HCT116 (cell line): ENCODE measurements around the gene DSG1. TPM values are rescaled to one million over a fixed set of nuclear protein-coding genes. Genes with fewer than 3 reads are reported as not detected.

Experiments
- ATAC-seq: fragments of 200-7000 bp; cut with Tn5 transposase; 2 replicates; pipeline ENCODE4 v1.9.1; 2020; ENCODE audit warnings: mild to moderate bottlenecking, moderate library complexity
- BruUV-seq: library from RNA; stranded (reverse); fragments of 400-500 nt; replicated peaks from 2 replicates; lab custom pipeline; 2021; lab: Mats Ljungman, UMichigan
- CTCF ChIA-PET: fragments of 300-600 bp; sonication (Branson Sonifier 250); formaldehyde crosslinking; loops from one replicate; lab custom pipeline; 2021; ENCODE audit warnings: antibody characterized with exemption; lab: Charles Lee
- POLR2A ChIA-PET: fragments of 300-600, 350-600 bp; sonication (Branson Sonifier 250); formaldehyde crosslinking; loops from one replicate; lab custom pipeline; 2021; ENCODE audit warnings: antibody characterized with exemption; lab: Charles Lee
- RAD21 ChIA-PET, 2 experiments: fragments of 300-600 bp; sonication (Branson Sonifier 250); formaldehyde crosslinking; loops; one replicate each; lab custom pipeline; 2023; ENCODE audit warnings: low total read pairs in 2 of 2; ENCODE audit not compliant: uncharacterized antibody in 2 of 2, unreplicated experiment in 2 of 2, low non-redundant PET in 1 of 2; lab: Charles Lee
- DNase-seq: peaks from one replicate; pipeline ENCODE4 v3.0.0-alpha.2; 2010; ENCODE audit warnings: low read depth, low spot score
- H2AFZ ChIP-seq: fragments of 200-600 bp; shearing (Covaris generic), sonication (generic); 2 replicates; pipeline ENCODE4 v1.6.1; 2017; ENCODE audit warnings: low read depth, mixed run types, mixed read lengths, antibody characterized with exemption, low read length; ENCODE audit not compliant: poor library complexity, severe bottlenecking
- H3K27ac ChIP-seq: 2 replicates; pipeline ENCODE4 v1.5.1; 2012; ENCODE audit warnings: low read depth, low read length
- H3K27me3 ChIP-seq: fragments of 200-600 bp; sonication (generic); 2 replicates; pipeline ENCODE4 v1.6.1; 2016; ENCODE audit warnings: mixed run types, low read length, mixed read lengths; ENCODE audit not compliant: insufficient read depth
- H3K36me3 ChIP-seq, 2 experiments: fragments of 200-500 bp in 1 of 2; fragments of 200-600 bp in 1 of 2; sonication (Bioruptor generic) in 1 of 2; sonication (generic) in 1 of 2; 2 replicates each; pipeline versions ENCODE4 v1.5.1 to v1.6.1; 2014 to 2016; ENCODE audit warnings: low read length in 2 of 2, inconsistent platforms in 1 of 2, mixed read lengths in 1 of 2, mixed run types in 1 of 2; ENCODE audit not compliant: insufficient read depth in 2 of 2, control insufficient read depth in 1 of 2
- H3K4me1 ChIP-seq, 2 experiments: fragments of 200-600 bp in 1 of 2; sonication (generic) in 1 of 2; 2 replicates each; pipeline versions ENCODE4 v1.5.1 to v1.6.1; 2012 to 2017; ENCODE audit warnings: low read length in 2 of 2, inconsistent platforms in 1 of 2, mild to moderate bottlenecking in 1 of 2, mixed read lengths in 1 of 2, mixed run types in 1 of 2, moderate library complexity in 1 of 2; ENCODE audit not compliant: insufficient read depth in 2 of 2, control insufficient read depth in 1 of 2
- H3K4me2 ChIP-seq: fragments of 200-600 bp; sonication (generic); 2 replicates; pipeline ENCODE4 v1.6.1; 2017; ENCODE audit warnings: mixed run types, low read length, mixed read lengths
- H3K4me3 ChIP-seq, 2 experiments: fragments of 200-600 bp in 1 of 2; sonication (generic) in 1 of 2; replicated peaks in 1 of 2; 2 replicates each; pipeline ENCODE4 v1.5.1; 2011 to 2016; ENCODE audit warnings: low read length in 2 of 2, control low read depth in 1 of 2, low read depth in 1 of 2, mild to moderate bottlenecking in 1 of 2, mixed read lengths in 1 of 2, mixed run types in 1 of 2
- H3K79me2 ChIP-seq: fragments of 200-600 bp; sonication (generic); 2 replicates; pipeline ENCODE4 v1.6.1; 2017; ENCODE audit warnings: mild to moderate bottlenecking, mixed run types, low read length, moderate library complexity, mixed read lengths; ENCODE audit not compliant: insufficient read depth
- H3K9ac ChIP-seq: fragments of 200-600 bp; sonication (generic); 2 replicates; pipeline ENCODE4 v1.6.1; 2016; ENCODE audit warnings: low read length, mixed read lengths
- H3K9me2 ChIP-seq: fragments of 200-600 bp; sonication (generic), shearing (Covaris generic); 2 replicates; pipeline ENCODE4 v1.6.1; 2017; ENCODE audit warnings: mixed run types, mild to moderate bottlenecking, moderate library complexity; ENCODE audit not compliant: insufficient read depth
- H3K9me3 ChIP-seq, 2 experiments: fragments of 200-500 bp in 1 of 2; fragments of 200-600 bp in 1 of 2; sonication (Bioruptor generic) in 1 of 2; sonication (generic) in 1 of 2; 2 replicates each; pipeline ENCODE4 v1.6.1; 2014 to 2017; ENCODE audit warnings: low read length in 2 of 2, mixed read lengths in 2 of 2, inconsistent platforms in 1 of 2, low read depth in 1 of 2, mild to moderate bottlenecking in 1 of 2, mixed run types in 1 of 2, moderate library complexity in 1 of 2; ENCODE audit not compliant: control insufficient read depth in 1 of 2, insufficient read depth in 1 of 2
- H4K20me1 ChIP-seq: fragments of 200-600 bp; sonication (generic), shearing (Covaris generic); 2 replicates; pipeline ENCODE4 v1.6.1; 2017; ENCODE audit warnings: mixed run types, mild to moderate bottlenecking, moderate library complexity; ENCODE audit not compliant: insufficient read depth
- ATF3 ChIP-seq: IDR thresholded peaks from 2 replicates; pipeline ENCODE4 v1.6.1; 2012
- CBX3 ChIP-seq: IDR thresholded peaks from 2 replicates; pipeline ENCODE4 v1.6.1; 2012; ENCODE audit warnings: low read depth
- ELF1 ChIP-seq: IDR thresholded peaks from 2 replicates; pipeline ENCODE4 v1.6.1; 2012; ENCODE audit warnings: low read depth, borderline replicate concordance
- EZH2 ChIP-seq: fragments of 200-600 bp; sonication (generic); IDR thresholded peaks from 2 replicates; pipeline ENCODE4 v1.6.1; 2017; ENCODE audit warnings: antibody characterized with exemption, mixed run types
- EZH2phosphoT487 ChIP-seq: fragments of 200-600 bp; IDR thresholded peaks from 2 replicates; pipeline ENCODE4 v1.6.1; 2018; ENCODE audit warnings: antibody characterized with exemption, borderline replicate concordance
- FOSL1 ChIP-seq: IDR thresholded peaks from 2 replicates; pipeline ENCODE4 v1.6.1; 2012; ENCODE audit warnings: low read depth
- JUND ChIP-seq: IDR thresholded peaks from 2 replicates; pipeline ENCODE4 v1.6.1; 2012
- SIN3A ChIP-seq: IDR thresholded peaks from 2 replicates; pipeline ENCODE4 v1.6.1; 2012; ENCODE audit warnings: low read depth
- TCF7L2 ChIP-seq: IDR thresholded peaks from 2 replicates; pipeline ENCODE4 v1.7.0; 2011; ENCODE audit warnings: borderline replicate concordance, inconsistent platforms; ENCODE audit not compliant: insufficient read depth, insufficient read length; ENCODE audit errors: extremely low read depth
- intact Hi-C: fragments of 100-400 bp; cut with micrococcal nuclease; formaldehyde crosslinking; loops from 2 replicates; pipeline ENCODE4 v1.10.0; 2022
- total RNA-seq: library from RNA; stranded (reverse); gene quantifications from one replicate; pipeline ENCODE4 v1.2.1, GENCODE V29; 2021; ENCODE audit not compliant: unreplicated experiment
- TF ChIP-seq, protein P1 (sequence below), 3 experiments: fragments of 200-600 bp in 1 of 3; sonication (generic) in 1 of 3; IDR thresholded peaks in 2 of 3; conservative IDR thresholded peaks in 1 of 3; 2 replicates each; pipeline ENCODE4 v1.5.1; 2012 to 2017; ENCODE audit warnings: low read depth in 2 of 3, low read length in 2 of 3, antibody characterized with exemption in 1 of 3, borderline replicate concordance in 1 of 3, control low read depth in 1 of 3, mild to moderate bottlenecking in 1 of 3, mixed read lengths in 1 of 3, mixed run types in 1 of 3, moderate library complexity in 1 of 3; ENCODE audit not compliant: insufficient read depth in 1 of 3
- TF ChIP-seq, protein P2 (sequence below): IDR thresholded peaks from 2 replicates; pipeline ENCODE4 v1.6.1; 2012; ENCODE audit warnings: low read depth

The DSG1 gene
- total RNA-seq, 1 experiment from 2014 or later, result not detected

- Histone ChIP-seq H3K9me3 (no peaks in the 10 kb centered on the region), H4K20me1 (no peaks in the 10 kb centered on the region), H2AFZ (no peak overlapping the region), H3K4me3 (no peak overlapping the region), H3K4me1 (no peaks in the 10 kb centered on the region), H3K36me3 (no peaks in the 10 kb centered on the region), H3K9ac (no peak overlapping the region), H3K27me3 (no peaks in the 10 kb centered on the region), H3K79me2 (no peaks in the 10 kb centered on the region), H3K9me2 (no peaks in the 10 kb centered on the region), H3K4me2 (no peak overlapping the region), H3K27ac (no peak overlapping the region)
- no peak for TF ChIP-seq ELF1
- no peak for TF ChIP-seq EZH2phosphoT487
- no TSS peak for BruUV-seq
- RAD21 ChIA-PET, result no interaction called here
- CTCF ChIA-PET, result no interaction called here
- POLR2A ChIA-PET, result no interaction called here
- intact Hi-C loops, result no loop called here
- no peak for ATAC-seq
- no peak for DNase-seq
Measured at GRCh38 chr18:31369478-31369877, 51.5 kb downstream of the DSG1 start.

GRCh38 chr18:31371989-31372388 lies 54.0 kb downstream of the DSG1 start:
- H3K36me3 ChIP-seq, result no peaks in the 10 kb centered on the region
- CTCF ChIA-PET, result no interaction called here
- intact Hi-C loops, result no loop called here
- POLR2A ChIA-PET, result no interaction called here
- no peaks in the 10 kb centered on the region for H3K4me1 ChIP-seq
- ATAC-seq (no peak), DNase-seq (no peak)
- H3K9me2 ChIP-seq, result no peaks in the 10 kb centered on the region; the same call in 1 of the 2 replicates
- H3K27ac ChIP-seq, result no peak overlapping the region
- no peak overlapping the region for H3K4me2 ChIP-seq
- no peaks in the 10 kb centered on the region for H3K79me2 ChIP-seq
- RAD21 ChIA-PET, result no interaction called here
- H3K9me3 ChIP-seq, result no peaks in the 10 kb centered on the region
- H3K4me3 ChIP-seq, result no peak overlapping the region
- H4K20me1 ChIP-seq, result no peaks in the 10 kb centered on the region
- H3K27me3 ChIP-seq, result no peaks in the 10 kb centered on the region
- no peak overlapping the region for H3K9ac ChIP-seq
- TF ChIP-seq, protein P1, sequence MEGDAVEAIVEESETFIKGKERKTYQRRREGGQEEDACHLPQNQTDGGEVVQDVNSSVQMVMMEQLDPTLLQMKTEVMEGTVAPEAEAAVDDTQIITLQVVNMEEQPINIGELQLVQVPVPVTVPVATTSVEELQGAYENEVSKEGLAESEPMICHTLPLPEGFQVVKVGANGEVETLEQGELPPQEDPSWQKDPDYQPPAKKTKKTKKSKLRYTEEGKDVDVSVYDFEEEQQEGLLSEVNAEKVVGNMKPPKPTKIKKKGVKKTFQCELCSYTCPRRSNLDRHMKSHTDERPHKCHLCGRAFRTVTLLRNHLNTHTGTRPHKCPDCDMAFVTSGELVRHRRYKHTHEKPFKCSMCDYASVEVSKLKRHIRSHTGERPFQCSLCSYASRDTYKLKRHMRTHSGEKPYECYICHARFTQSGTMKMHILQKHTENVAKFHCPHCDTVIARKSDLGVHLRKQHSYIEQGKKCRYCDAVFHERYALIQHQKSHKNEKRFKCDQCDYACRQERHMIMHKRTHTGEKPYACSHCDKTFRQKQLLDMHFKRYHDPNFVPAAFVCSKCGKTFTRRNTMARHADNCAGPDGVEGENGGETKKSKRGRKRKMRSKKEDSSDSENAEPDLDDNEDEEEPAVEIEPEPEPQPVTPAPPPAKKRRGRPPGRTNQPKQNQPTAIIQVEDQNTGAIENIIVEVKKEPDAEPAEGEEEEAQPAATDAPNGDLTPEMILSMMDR (IDR thresholded peaks at IDR 0.05 in 2 of 3, conservative IDR thresholded peaks at IDR 0.05 in 1 of 3; ENCODE audit: borderline replicate concordance in 1 of 3, insufficient read depth in 1 of 3, low read depth in 2 of 3, low read length in 2 of 3), result no peak
- TF ChIP-seq, protein P2, sequence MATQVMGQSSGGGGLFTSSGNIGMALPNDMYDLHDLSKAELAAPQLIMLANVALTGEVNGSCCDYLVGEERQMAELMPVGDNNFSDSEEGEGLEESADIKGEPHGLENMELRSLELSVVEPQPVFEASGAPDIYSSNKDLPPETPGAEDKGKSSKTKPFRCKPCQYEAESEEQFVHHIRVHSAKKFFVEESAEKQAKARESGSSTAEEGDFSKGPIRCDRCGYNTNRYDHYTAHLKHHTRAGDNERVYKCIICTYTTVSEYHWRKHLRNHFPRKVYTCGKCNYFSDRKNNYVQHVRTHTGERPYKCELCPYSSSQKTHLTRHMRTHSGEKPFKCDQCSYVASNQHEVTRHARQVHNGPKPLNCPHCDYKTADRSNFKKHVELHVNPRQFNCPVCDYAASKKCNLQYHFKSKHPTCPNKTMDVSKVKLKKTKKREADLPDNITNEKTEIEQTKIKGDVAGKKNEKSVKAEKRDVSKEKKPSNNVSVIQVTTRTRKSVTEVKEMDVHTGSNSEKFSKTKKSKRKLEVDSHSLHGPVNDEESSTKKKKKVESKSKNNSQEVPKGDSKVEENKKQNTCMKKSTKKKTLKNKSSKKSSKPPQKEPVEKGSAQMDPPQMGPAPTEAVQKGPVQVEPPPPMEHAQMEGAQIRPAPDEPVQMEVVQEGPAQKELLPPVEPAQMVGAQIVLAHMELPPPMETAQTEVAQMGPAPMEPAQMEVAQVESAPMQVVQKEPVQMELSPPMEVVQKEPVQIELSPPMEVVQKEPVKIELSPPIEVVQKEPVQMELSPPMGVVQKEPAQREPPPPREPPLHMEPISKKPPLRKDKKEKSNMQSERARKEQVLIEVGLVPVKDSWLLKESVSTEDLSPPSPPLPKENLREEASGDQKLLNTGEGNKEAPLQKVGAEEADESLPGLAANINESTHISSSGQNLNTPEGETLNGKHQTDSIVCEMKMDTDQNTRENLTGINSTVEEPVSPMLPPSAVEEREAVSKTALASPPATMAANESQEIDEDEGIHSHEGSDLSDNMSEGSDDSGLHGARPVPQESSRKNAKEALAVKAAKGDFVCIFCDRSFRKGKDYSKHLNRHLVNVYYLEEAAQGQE, result no peak
- no peak for TF ChIP-seq JUND
- TF ChIP-seq ELF1, result no peak
- TF ChIP-seq CBX3, result no peak
- no peak for TF ChIP-seq FOSL1
- TF ChIP-seq SIN3A, result no peak
- TF ChIP-seq ATF3, result no peak
- no peak for TF ChIP-seq EZH2phosphoT487
- TF ChIP-seq EZH2, result no peak
- TF ChIP-seq TCF7L2, result no peak
- no TSS peak for BruUV-seq
- peak overlapping the region; percentile 74 for H2AFZ ChIP-seq
